Head of caudate nucleus (tissue), 42 donors: ENCODE results near the gene PHTF2.
A peak's percentile ranks its signal among the peaks of the same experiment; 100 is the strongest.
"Not testable (repeated sequence)": the region's sequence is repeated elsewhere in the genome, so short reads cannot be mapped to it uniquely, and the experiment has no call there.

ENCODE experiments used
- DNase-seq, 42 donors: peaks; one replicate each; pipeline versions ENCODE4 v3.0.0 to v3.0.0-alpha.2; 2020 to 2021; ENCODE audit warnings: mixed read lengths in 7 of 42
- intact Hi-C: fragments of 100-400 bp; cut with DNase I; formaldehyde crosslinking; loops from one replicate; pipeline ENCODE4 v1.15.0; 2022

The PHTF2 gene

DNA sequence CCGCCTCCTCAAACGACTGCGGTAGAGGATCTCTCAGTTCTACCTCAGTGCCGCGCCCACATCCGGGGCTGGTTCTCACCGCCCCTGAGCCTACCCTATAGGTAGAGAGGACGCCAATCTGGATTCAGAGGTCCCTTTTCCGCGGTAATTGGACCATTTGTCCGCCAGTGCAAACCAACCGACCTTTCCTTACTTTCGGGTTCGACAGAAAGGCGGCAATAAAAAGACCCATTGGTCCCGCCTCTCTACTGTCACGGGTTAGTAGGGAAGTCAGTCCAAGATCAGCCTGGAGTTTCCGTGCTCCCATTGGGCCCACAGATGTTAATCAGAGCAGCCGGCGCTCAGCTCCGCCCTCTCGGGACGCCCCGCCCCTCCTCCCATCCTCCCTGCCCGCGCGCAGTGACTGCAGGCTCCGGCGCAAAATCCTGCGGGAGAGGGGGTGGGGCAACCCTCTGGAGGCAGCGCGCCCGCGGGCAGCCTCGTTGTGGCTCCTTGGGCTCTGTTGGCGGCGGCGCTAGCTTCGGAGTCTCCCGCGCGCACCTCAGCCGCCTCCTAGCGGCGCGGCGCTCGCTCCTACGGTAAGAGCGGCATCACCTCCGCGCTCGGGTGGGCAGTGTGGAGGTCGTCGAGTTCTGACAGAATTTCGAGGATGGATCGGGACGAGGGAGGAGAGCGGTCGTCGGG lies at the start of gene PHTF2, which contains the start of gene TMEM60:
PHTF2 (plus strand) TSS at position 380 of the 684 bp plus-strand sequence.
TMEM60 (minus strand) TSS at position 41 of the 684 bp plus-strand sequence. CDS start 4,061 bp downstream, outside the sequence.
- DNase-seq, result peak; percentile 98 to 100 (median 99)
- intact Hi-C loops, result no loop called here

GRCh38 chr7:77752016-77752415 lies 46.6 kb upstream of the PHTF2 start:
- intact Hi-C loops, result loop anchor here (10.0 kb wide), 1 partner anchor 57 kb away; the partner anchor contains the start of gene RSBN1L
- peak in 1 of 42 donors; percentile 9 for DNase-seq

- intact Hi-C loops, result loop anchor here (10.0 kb wide), 1 partner anchor 58 kb away; the partner anchor contains the start of gene RSBN1L
- no peak for DNase-seq
These were observed 45.4 kb upstream of the PHTF2 start for GRCh38 chr7:77753173-77753572.

DNA sequence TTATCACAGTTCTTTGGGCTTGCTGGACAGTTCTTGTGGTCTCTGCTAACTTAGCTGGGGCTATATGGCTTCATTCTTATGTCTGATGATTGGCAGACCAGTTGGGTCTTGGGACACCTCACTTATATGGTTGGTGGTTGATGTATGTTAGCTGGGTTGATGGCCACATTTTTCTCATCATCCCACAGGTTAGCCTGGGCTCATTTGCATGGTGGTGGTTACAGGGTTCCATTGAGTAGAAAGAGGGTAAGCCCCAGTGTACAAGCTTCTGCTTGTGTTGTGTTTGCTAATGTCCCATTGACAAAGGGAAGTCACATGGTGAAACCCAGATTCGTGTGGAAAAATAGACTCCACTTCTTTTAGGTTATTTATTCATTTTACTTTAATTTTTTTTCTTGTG lies 41.0 kb upstream of the PHTF2 start:
- no peak for DNase-seq
- intact Hi-C loops, result loop anchor here (10.0 kb wide), 1 partner anchor 63 kb away; the partner anchor contains the start of gene RSBN1L

DNA sequence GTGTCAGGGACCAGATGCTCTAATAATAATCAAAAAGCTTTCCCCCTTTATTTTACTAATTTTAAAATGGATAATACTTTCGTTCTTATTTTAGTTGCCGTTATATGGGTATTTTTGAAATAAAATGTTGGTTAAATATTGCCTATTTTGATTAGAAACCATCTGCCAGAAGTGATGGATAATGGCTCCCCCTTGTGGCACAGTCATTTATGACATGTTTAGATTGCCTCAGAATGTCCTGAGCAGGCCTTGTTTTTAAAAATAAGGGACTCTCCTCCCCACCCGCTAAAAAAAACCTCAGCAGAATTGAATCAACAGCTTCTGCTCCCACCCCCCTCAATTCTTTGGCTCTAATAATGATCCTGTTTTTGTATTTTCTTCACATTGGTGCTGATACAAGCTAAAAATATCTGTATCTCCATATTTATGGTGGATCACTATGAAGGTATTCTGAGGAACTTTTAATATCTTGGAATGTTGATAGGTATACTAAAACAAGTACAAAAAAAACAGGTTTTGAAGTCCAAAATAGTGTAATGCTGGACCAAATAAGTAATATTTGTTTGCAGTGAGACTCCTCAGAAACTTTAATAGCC lies 39.2 kb upstream of the PHTF2 start:
- intact Hi-C loops, result loop anchor here (2.0 to 10.0 kb wide), 2 partner anchors 65 to 109 kb away; partner anchors contain the start of gene RSBN1L
- DNase-seq, result peak in 35 of 42 donors; percentile 31 to 93 (median 68)

DNA sequence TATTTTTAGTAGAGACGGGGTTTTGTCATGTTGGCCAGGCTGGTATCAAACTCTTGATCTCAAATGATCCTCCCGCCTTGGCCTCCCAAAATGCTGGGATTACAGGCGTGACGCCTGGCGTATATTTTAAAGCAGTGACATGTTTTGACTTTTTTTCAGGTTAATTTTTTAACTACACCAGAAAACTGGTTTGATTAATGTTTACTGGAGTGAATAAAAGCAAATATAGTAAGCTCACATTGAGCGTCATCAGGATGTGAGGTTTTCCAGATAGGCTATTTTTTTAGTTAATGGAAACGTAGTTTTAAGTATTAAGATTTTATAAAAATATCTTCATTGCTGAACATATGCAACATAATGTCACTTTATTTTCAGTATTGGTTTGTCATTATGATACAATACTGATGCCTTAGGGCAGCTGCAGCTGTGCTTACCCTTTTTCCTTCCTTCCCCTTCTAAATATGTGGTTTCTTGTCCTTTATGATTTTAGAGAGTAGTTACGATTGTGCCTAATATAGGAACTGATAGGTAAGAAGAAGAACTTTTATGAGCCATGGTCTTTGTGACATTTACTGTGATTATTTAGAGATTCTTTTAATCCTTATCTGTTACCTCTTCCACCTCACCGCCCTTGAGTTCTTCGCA lies 37.6 kb upstream of the PHTF2 start:
- intact Hi-C loops, result no loop called here

DNA sequence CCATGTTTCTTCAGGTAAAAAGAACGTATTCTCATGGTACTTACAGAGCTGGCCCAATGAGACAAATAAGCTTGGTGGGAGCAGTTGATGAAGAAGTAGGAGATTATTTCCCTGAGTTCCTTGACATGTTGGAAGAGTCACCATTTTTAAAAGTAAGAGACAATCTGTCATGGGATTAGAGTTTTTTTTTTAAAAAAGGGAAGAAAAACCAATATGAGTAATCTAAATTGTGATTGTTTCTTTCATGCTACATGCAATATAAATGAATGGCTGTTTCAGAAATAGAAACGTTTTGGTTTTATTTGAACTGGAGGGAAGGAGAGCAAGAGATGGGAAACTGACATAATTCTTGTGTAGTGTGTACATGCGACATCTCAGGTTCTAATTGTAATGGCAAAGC lies 33.1 kb upstream of the PHTF2 start:
- intact Hi-C loops, result no loop called here
- no peak for DNase-seq

More for the DNA sequence above, 37.6 kb upstream of the PHTF2 start:
- no peak for DNase-seq

DNA sequence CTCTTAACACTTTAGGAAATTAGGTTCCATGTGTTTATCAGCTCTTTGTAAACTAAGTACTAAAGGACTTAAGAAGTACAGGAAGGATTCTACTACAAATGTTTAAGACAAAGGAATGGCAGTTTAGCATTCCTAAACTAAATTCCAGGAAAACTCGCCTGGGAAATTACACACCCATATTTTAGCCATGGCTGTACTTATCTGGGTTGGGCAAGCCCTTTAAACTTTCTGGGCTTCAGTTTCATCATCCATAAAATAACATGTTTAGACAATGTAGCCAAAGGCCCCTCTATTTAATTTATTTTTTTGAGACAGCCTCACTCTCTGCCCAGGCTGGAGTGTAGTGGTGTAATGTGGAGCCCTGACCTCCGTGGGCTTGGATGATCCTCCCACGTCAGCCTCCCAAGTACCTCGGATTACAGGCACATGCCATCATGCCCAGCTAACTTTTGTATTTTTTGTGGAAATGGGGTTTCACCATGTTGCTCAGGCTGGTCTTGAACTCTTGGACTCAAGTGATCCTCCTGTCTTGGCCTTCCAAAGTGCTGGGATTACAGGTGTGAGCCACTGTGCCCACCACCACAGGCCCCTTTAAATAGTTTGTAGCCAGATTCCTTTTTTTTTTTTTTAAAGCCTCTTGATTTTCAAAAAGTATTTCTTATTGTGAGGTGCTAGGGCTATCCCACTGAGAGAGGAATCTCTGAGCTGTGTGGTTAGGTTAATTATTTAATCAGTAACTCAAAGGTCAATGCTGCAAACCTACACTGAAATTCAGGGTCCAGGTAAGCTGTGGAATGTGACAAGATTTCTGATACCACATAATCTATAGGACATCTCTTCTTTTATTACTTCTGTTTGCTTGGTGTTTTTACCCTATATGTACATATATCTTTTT lies 32.4 kb upstream of the PHTF2 start:
- no peak for DNase-seq
- intact Hi-C loops, result no loop called here

- no peak for DNase-seq
- intact Hi-C loops, result no loop called here
These were observed 31.6 kb upstream of the PHTF2 start for GRCh38 chr7:77766801-77767605.

DNA sequence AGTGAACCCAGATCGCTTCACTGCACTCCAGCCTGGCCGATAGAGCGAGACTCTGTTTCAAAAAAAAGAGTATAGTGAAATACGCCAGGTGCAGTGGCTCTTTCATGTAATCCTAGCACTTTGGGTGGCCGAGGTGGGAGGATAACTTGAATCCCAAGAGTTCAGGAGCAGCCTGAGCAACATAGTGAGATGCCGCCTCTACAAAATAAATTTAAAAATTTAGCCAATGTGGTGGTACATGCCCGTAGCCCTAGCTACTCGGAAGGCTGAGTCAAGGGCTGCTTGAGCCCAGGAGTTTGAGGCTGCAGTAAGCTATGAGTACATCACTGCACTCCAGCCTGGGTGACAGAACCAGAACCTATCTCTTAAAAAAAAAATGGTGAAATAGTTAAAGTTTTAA lies 28.3 kb upstream of the PHTF2 start:
- intact Hi-C loops, result no loop called here
- DNase-seq, result no peak

- no peak for DNase-seq
- intact Hi-C loops, result no loop called here
These were observed 26.7 kb upstream of the PHTF2 start for GRCh38 chr7:77771901-77772300.

GRCh38 chr7:77778535-77778934 lies 20.0 kb upstream of the PHTF2 start:
- intact Hi-C loops, result no loop called here
- DNase-seq, result no peak

DNA sequence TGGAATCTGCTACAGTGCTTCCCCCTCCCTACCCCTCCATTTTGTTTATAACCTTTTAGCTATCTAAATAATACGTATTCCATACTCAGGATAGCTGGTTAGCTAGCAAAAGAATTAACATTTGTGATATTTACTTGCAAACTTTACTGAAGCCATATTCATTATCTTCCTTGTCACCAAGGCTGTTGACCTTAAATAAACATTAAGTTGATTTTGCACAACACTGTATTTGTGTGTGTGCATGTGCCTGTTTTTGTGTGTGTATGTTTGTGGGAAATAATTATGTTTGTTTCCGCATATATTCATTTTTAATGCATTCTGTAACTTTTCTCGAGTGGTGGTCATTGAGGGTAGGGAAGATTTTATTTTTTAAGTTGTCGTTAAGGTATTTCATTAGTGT lies 16.2 kb upstream of the PHTF2 start:
- DNase-seq, result no peak

DNA sequence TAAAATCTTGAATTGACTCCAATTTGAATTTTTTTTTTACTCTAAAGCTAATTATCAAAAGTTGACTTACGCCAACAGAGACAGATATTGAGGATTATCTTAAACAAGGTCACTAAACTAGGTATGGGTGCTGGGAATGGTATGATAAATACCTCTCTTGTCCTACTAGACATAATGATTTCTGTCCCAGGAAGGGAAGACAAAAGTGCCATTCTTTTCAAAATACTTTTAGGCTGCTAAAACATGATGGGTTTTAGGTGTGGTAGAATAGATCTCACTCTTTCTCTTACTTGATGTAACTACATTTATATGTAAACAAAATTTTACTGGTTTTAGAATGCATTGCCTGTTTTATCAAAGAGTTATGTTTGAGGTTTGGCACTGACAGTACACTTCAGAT lies 15.5 kb upstream of the PHTF2 start:
- no peak for DNase-seq
- intact Hi-C loops, result no loop called here

More for the DNA sequence above, 16.2 kb upstream of the PHTF2 start:
- intact Hi-C loops, result no loop called here

- intact Hi-C loops, result no loop called here
- no peak for DNase-seq
These were observed 15.0 kb upstream of the PHTF2 start for GRCh38 chr7:77783545-77783944.

GRCh38 chr7:77784426-77784825 lies 14.1 kb upstream of the PHTF2 start:
- intact Hi-C loops, result not testable (repeated sequence)

DNA sequence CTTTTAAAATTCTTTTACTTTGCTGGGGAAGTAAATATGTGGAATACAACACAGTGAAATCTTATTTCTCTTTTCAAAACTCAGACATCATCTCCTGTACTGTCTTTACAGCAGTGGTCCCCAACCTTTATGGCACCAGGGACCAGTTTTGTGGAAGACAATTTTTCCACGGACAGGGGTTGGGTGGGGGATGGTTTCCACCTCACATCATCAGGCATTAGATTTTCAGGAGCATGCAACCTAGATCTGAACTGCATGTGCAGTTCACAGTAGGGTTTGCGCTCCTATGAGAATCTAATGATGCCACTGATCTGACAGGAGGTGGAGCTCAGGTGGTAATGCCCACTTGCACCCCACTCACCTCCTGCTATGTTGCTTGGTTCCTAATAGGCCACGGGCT lies 12.6 kb upstream of the PHTF2 start:
- intact Hi-C loops, result no loop called here
- no peak for DNase-seq

More at GRCh38 chr7:77784426-77784825, 14.1 kb upstream of the PHTF2 start:
- DNase-seq, result not testable (repeated sequence)

DNA sequence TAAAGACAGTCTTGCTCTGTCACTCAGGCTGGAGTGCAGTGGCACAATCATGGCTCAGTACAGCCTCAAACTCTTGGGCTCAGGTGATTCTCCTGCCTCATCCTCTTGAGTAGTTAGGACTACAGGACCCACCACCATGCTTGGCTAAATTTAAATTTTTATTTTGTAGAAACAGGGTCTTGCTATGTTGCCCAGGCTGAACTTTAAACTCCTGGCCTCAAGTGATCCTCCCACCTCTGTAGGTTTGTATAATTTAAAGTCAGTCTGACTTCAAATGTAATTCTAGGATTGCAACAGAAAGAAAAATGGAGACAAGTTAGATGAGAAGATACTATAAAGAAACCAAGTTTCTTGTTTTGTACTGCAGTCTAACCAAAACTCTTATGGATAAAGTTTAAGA lies 11.8 kb upstream of the PHTF2 start:
- intact Hi-C loops, result no loop called here
- DNase-seq, result no peak
